ENCODE measurements around the gene UBR1.
"Not testable (repeated sequence)": the region's sequence is repeated elsewhere in the genome, so short reads cannot be mapped to it uniquely, and the experiment has no call there.

UBR1 gene

GRCh38 chr15:43029476-43029875 is 76.4 kb downstream of the UBR1 start:
- no peak overlapping the region for H3K4me3 ChIP-seq (ENCODE audit: low read depth, low read length)
- TF ChIP-seq CTCF (IDR thresholded peaks at IDR 0.05; ENCODE audit: control insufficient read depth, extremely low read depth, insufficient read depth), result no peak

DNA sequence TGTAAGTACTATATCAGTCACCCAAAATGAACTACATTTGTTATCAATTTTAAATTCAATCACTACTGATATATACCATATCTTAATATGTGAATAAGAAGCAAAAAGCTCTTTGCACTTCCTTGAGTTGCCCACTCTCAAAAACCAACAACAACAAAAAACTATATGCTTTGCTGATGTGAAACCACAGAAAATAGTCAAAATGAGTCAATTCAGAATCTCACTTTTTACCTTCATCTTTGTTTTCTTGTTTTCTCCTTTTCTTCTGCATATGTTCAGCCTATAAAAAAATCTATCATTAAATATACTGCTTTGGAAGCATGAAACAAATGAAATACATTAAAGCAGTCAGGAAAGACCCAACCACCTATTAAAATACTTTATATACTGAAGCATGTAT is 80.7 kb downstream of the UBR1 start:
- no peak for DNase-seq (ENCODE audit: low read depth)
- no peak for TF ChIP-seq CTCF (IDR thresholded peaks at IDR 0.05; ENCODE audit: control insufficient read depth, extremely low read depth, insufficient read depth)
- H3K4me3 ChIP-seq (ENCODE audit: low read depth, low read length), result no peak overlapping the region

More at GRCh38 chr15:43029476-43029875, 76.4 kb downstream of the UBR1 start:
- DNase-seq (ENCODE audit: low read depth), result no peak

DNA sequence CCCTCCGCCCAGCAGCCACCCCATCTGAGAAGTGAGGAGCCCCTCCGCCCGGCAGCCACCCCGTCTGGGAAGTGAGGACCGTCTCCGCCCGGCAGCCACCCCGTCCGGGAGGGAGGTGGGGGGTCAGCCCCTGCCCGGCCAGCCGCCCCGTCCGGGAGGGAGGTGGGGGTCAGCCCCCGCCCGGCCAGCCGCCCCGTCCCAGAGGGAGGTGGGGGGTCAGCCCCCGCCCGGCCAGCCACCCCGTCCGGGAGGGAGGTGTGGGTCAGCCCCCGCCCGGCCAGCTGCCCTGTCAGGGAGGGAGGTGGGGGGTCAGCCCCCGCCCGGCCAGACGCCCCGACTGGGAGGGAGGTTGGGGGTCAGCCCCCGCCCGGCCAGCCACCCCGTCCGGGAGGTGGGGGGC is 91.2 kb downstream of the UBR1 start:
- H3K4me3 ChIP-seq (ENCODE audit: low read depth, low read length); DNase-seq (ENCODE audit: low read depth): not testable (repeated sequence)

DNA sequence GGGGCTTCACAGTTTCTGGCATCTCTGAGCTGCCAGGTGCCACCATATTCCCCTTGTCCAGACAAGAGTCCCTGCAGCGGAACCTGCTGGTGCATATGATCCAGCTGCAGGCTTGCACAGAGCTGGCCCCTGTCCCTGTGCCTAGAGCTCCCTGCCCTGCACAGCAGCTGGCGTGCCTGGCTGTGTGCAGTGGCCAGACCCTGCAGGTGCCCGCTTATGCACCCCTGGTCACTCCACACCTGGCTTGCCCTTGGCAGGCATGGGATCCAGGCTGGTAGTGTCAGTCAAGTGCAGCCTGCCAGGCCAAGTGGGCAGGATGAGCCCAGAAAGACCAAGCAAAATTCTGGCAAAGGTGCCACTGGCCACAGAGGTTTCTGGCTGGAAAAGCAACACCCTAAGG is 96.6 kb downstream of the UBR1 start:
- TF ChIP-seq CTCF (IDR thresholded peaks at IDR 0.05; ENCODE audit: control insufficient read depth, extremely low read depth, insufficient read depth), result no peak
- DNase-seq (ENCODE audit: low read depth), result no peak
- no peak overlapping the region for H3K4me3 ChIP-seq (ENCODE audit: low read depth, low read length)

DNA sequence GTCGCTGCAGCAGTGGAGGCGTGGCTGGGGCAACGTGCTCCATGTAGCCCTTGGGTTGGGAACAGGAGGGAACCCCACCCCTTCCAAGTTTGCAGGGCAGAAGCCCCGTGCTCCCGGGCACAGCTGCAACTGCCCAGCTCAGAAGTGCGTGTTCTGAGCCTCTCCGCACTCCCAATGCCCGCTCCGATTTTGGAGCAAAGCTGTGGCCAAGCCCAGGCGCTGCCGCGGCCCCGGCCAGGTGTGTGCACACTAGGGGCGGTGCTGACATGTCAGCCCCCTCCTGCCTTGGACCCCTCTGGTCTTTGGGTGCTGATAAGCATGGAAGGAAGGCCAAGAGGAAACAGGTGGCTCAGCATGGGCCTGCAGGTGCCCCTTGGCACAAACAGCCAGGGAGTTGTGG is 97.7 kb downstream of the UBR1 start:
- no peak for TF ChIP-seq CTCF (IDR thresholded peaks at IDR 0.05; ENCODE audit: control insufficient read depth, extremely low read depth, insufficient read depth)
- no peak for DNase-seq (ENCODE audit: low read depth)
- no peak overlapping the region for H3K4me3 ChIP-seq (ENCODE audit: low read depth, low read length)

GRCh38 chr15:43007551-43007950 is 98.3 kb downstream of the UBR1 start:
- TF ChIP-seq CTCF (IDR thresholded peaks at IDR 0.05; ENCODE audit: control insufficient read depth, extremely low read depth, insufficient read depth), result no peak
- no peak overlapping the region for H3K4me3 ChIP-seq (ENCODE audit: low read depth, low read length)
- no peak for DNase-seq (ENCODE audit: low read depth)

DNA sequence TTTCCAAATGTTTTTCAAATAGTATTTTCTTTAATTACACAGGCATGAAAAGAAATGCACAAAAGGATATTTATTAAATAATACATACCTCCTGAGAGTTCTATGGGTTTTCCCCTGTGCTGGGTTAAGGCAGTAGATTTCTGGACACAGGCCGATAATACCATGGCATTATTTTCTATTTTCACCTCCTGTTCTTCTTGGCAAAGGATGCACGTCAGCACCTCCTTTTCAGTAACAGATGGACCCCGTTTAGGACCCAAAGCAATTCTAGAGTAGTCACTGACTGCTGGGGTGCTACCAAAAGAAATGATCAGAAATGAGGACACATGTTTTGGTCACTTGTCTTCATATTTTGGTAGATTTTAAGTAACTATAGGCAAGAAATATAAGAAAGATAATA is 98.8 kb downstream of the UBR1 start:
- no peak for DNase-seq (ENCODE audit: low read depth)
- no peak for TF ChIP-seq CTCF (IDR thresholded peaks at IDR 0.05; ENCODE audit: control insufficient read depth, extremely low read depth, insufficient read depth)
- H3K4me3 ChIP-seq (ENCODE audit: low read depth, low read length), result no peak overlapping the region

GRCh38 chr15:43004886-43005595 is 100.8 kb downstream of the UBR1 start:
- not testable (repeated sequence) for DNase-seq (ENCODE audit: low read depth); H3K4me3 ChIP-seq (ENCODE audit: low read depth, low read length)

All from LNCaP clone FGC (cell line).